ENCODE measurements around the gene ITGB3. TPM values are rescaled to one million over a fixed set of nuclear protein-coding genes. Genes with fewer than 3 reads are reported as not detected.
"Not testable (repeated sequence)": the region's sequence is repeated elsewhere in the genome, so short reads cannot be mapped to it uniquely, and the experiment has no call there.

Gene ITGB3
- total RNA-seq, 2 donors from 2014 or later, result 3.4 to 12.4 TPM

- intact Hi-C loops (cut with DNase I), result no loop called here
- Histone ChIP-seq H3K4me3 (no peak overlapping the region), H3K9me3 (no peaks in the 10 kb centered on the region), H3K36me3 (no peaks in the 10 kb centered on the region), H3K4me1 (replicated peaks) (no peaks in the 10 kb centered on the region), H3K27me3 (replicated peaks; ENCODE audit: insufficient read depth) (no peaks in the 10 kb centered on the region), H3K27ac (no peak overlapping the region)
- DNase-seq (ENCODE audit: low spot score), result no peak
- 97% methylated on average over 4 of the region's 4 CpGs for WGBS
- TF ChIP-seq POLR2A (IDR thresholded peaks at IDR 0.05), result no peak
- TF ChIP-seq POLR2AphosphoS5 (IDR thresholded peaks at IDR 0.05), result no peak
- no peak for TF ChIP-seq CTCF (IDR thresholded peaks at IDR 0.05)
These were observed 31.6 kb upstream of the ITGB3 start for GRCh38 chr17:47222047-47222446.

DNA sequence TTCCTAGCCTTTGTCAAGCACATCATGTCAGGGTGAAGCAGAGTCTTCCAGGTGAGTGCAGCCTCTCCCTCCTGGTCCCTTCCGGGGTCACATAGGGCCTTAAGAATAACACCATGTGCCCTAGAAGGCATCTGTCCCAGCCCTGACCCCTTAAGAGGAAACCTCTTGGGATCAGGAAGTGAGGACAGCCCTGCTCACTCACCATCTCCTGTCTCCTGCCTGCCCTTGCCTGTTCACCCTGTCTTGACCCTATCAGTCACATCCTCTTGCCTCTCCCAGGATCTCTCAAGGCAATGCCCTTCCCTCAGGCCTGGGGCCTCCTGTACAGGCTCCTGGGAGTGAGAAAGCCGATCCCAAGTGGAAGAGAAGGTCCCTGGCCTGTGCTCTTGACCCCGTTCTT lies 30.6 kb upstream of the ITGB3 start:
- DNase-seq (ENCODE audit: low spot score), result no peak
- 98% methylated on average over 3 of the region's 3 CpGs for WGBS
- H3K9me3 ChIP-seq, result no peaks in the 10 kb centered on the region
- no peaks in the 10 kb centered on the region for H3K4me1 ChIP-seq (replicated peaks)
- H3K36me3 ChIP-seq, result no peaks in the 10 kb centered on the region
- TF ChIP-seq CTCF (IDR thresholded peaks at IDR 0.05), result no peak
- intact Hi-C loops (cut with DNase I), result no loop called here
- no peaks in the 10 kb centered on the region for H3K27me3 ChIP-seq (replicated peaks; ENCODE audit: insufficient read depth)
- H3K27ac ChIP-seq, result no peak overlapping the region
- no peak overlapping the region for H3K4me3 ChIP-seq

GRCh38 chr17:47223460-47223859 lies 30.2 kb upstream of the ITGB3 start:
- H3K36me3 ChIP-seq, result no peaks in the 10 kb centered on the region
- no peak for DNase-seq (ENCODE audit: low spot score)
- 90% methylated on average over 5 of the region's 5 CpGs for WGBS
- H3K4me1 ChIP-seq (replicated peaks), result no peaks in the 10 kb centered on the region
- no peak overlapping the region for H3K27ac ChIP-seq
- H3K27me3 ChIP-seq (replicated peaks; ENCODE audit: insufficient read depth), result no peaks in the 10 kb centered on the region
- H3K9me3 ChIP-seq, result no peaks in the 10 kb centered on the region
- intact Hi-C loops (cut with DNase I), result no loop called here
- TF ChIP-seq POLR2AphosphoS5 (IDR thresholded peaks at IDR 0.05), result no peak
- TF ChIP-seq CTCF (IDR thresholded peaks at IDR 0.05), result no peak
- H3K4me3 ChIP-seq, result no peak overlapping the region

DNA sequence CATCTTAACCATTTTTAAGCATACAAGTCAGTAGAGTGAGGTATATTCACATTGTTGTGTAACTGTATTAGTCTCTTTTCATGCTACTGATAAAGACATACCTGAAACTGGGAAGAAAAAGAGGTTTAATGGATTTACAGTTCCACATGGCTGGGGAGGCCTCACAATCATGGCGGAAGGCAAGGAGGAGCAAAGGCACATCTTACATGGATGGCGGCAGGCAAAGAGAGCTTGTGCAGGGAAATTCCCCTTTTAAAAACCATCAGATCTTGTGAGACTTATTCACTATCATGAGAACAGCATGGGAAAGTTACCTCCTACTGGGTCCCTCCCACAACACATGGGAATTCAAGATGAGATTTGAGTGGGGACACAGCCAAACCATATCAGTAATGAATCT lies 29.6 kb upstream of the ITGB3 start:
- H3K36me3 ChIP-seq; H3K9me3 ChIP-seq; H3K4me3 ChIP-seq; H3K4me1 ChIP-seq (replicated peaks); H3K27me3 ChIP-seq (replicated peaks; ENCODE audit: insufficient read depth); DNase-seq (ENCODE audit: low spot score); intact Hi-C loops (cut with DNase I); H3K27ac ChIP-seq: not testable (repeated sequence)
- WGBS, result 100% methylated on average over 2 of the region's 2 CpGs

GRCh38 chr17:47224966-47225365 lies 28.7 kb upstream of the ITGB3 start:
- 13% methylated on average over 1 of the region's 1 CpG for WGBS
- no peaks in the 10 kb centered on the region for H3K4me1 ChIP-seq (replicated peaks)
- no peaks in the 10 kb centered on the region for H3K9me3 ChIP-seq
- H3K27me3 ChIP-seq (replicated peaks; ENCODE audit: insufficient read depth), result no peaks in the 10 kb centered on the region
- H3K36me3 ChIP-seq, result no peaks in the 10 kb centered on the region
- H3K4me3 ChIP-seq, result no peak overlapping the region
- intact Hi-C loops (cut with DNase I), result no loop called here
- TF ChIP-seq POLR2AphosphoS5 (IDR thresholded peaks at IDR 0.05), result no peak
- no peak for TF ChIP-seq POLR2A (IDR thresholded peaks at IDR 0.05)
- TF ChIP-seq CTCF (IDR thresholded peaks at IDR 0.05), result no peak
- no peak for DNase-seq (ENCODE audit: low spot score)
- H3K27ac ChIP-seq, result peak overlapping the region; percentile 39 to 66
